Osteoblast (primary cell): ENCODE measurements around the gene ARID4B. TPM values are rescaled to one million over a fixed set of nuclear protein-coding genes. Genes with fewer than 3 reads are reported as not detected.
A peak's percentile ranks its signal among the peaks of the same experiment; 100 is the strongest.

ENCODE experiments used
- DNase-seq: peaks from one replicate; pipeline ENCODE4 v3.0.0; 2011; ENCODE audit warnings: low spot score, mixed read lengths; ENCODE audit not compliant: insufficient read length; ENCODE audit errors: missing footprints
- H2AFZ ChIP-seq: 2 replicates; pipeline ENCODE4 v1.6.0; 2011; ENCODE audit warnings: mild to moderate bottlenecking, low read length
- H3K27ac ChIP-seq: 2 replicates; pipeline ENCODE4 v1.5.1; 2011; ENCODE audit warnings: mild to moderate bottlenecking, low read depth, low read length, moderate library complexity
- H3K27me3 ChIP-seq: 2 replicates; pipeline ENCODE4 v1.6.0; 2012; ENCODE audit warnings: mild to moderate bottlenecking, control low read depth, inconsistent platforms, low read length, moderate library complexity; ENCODE audit not compliant: insufficient read depth
- H3K36me3 ChIP-seq: 2 replicates; pipeline ENCODE4 v1.5.1; 2011; ENCODE audit warnings: mild to moderate bottlenecking, low read length, control low read depth, moderate library complexity; ENCODE audit not compliant: insufficient read depth
- H3K4me1 ChIP-seq: 2 replicates; pipeline ENCODE4 v1.5.1; 2011; ENCODE audit warnings: mild to moderate bottlenecking, low read length, control low read depth, moderate library complexity; ENCODE audit not compliant: insufficient read depth
- H3K4me2 ChIP-seq: 2 replicates; pipeline ENCODE4 v1.6.0; 2011; ENCODE audit warnings: mild to moderate bottlenecking, low read length; ENCODE audit not compliant: insufficient read depth
- H3K4me3 ChIP-seq: fragments of 200-600 bp; sonication (generic); 3 replicates; pipeline ENCODE4 v1.5.1; 2012; ENCODE audit warnings: mild to moderate bottlenecking, low read length, inconsistent platforms; ENCODE audit not compliant: insufficient read depth
- H3K79me2 ChIP-seq: 2 replicates; pipeline ENCODE4 v1.6.0; 2012; ENCODE audit warnings: mild to moderate bottlenecking, low read length, control low read depth, inconsistent platforms; ENCODE audit not compliant: insufficient read depth
- H3K9me3 ChIP-seq: 2 replicates; pipeline ENCODE4 v1.5.1; 2011; ENCODE audit warnings: low read depth, low read length, control low read depth
- H4K20me1 ChIP-seq: 2 replicates; pipeline ENCODE4 v1.6.0; 2012; ENCODE audit warnings: mild to moderate bottlenecking, low read length, control low read depth; ENCODE audit not compliant: insufficient read depth
- total RNA-seq: library from RNA; depleted of rRNA; stranded (reverse); fragments of >200 nt; gene quantifications from 2 replicates; pipeline ENCODE4 v1.2.3, GENCODE V29; 2012
- TF ChIP-seq, protein P1 (sequence below): IDR thresholded peaks from 2 replicates; pipeline ENCODE4 v1.5.1; 2011; ENCODE audit warnings: mild to moderate bottlenecking, low read depth, low read length, moderate library complexity; ENCODE audit errors: extremely low read depth

Gene ARID4B
- total RNA-seq, 1 donor: 33.7 TPM

- H3K9me3 ChIP-seq: no peaks in the 10 kb centered on the region
- peaks cover 6% of the 10 kb centered on the region for H4K20me1 ChIP-seq
- H3K27me3 ChIP-seq: no peaks in the 10 kb centered on the region
- H2AFZ ChIP-seq: no peak overlapping the region
- no peak overlapping the region for H3K27ac ChIP-seq
- no peak overlapping the region for H3K4me3 ChIP-seq
- H3K36me3 ChIP-seq: peaks cover 15% of the 10 kb centered on the region
- H3K79me2 ChIP-seq: peaks cover 8% of the 10 kb centered on the region
- no peak overlapping the region for H3K4me2 ChIP-seq
- DNase-seq: no peak
- TF ChIP-seq, protein P1, sequence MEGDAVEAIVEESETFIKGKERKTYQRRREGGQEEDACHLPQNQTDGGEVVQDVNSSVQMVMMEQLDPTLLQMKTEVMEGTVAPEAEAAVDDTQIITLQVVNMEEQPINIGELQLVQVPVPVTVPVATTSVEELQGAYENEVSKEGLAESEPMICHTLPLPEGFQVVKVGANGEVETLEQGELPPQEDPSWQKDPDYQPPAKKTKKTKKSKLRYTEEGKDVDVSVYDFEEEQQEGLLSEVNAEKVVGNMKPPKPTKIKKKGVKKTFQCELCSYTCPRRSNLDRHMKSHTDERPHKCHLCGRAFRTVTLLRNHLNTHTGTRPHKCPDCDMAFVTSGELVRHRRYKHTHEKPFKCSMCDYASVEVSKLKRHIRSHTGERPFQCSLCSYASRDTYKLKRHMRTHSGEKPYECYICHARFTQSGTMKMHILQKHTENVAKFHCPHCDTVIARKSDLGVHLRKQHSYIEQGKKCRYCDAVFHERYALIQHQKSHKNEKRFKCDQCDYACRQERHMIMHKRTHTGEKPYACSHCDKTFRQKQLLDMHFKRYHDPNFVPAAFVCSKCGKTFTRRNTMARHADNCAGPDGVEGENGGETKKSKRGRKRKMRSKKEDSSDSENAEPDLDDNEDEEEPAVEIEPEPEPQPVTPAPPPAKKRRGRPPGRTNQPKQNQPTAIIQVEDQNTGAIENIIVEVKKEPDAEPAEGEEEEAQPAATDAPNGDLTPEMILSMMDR: no peak
- H3K4me1 ChIP-seq: peaks cover 8% of the 10 kb centered on the region
Measured at GRCh38 chr1:235244974-235245592, 82.9 kb downstream of the ARID4B start.

DNA sequence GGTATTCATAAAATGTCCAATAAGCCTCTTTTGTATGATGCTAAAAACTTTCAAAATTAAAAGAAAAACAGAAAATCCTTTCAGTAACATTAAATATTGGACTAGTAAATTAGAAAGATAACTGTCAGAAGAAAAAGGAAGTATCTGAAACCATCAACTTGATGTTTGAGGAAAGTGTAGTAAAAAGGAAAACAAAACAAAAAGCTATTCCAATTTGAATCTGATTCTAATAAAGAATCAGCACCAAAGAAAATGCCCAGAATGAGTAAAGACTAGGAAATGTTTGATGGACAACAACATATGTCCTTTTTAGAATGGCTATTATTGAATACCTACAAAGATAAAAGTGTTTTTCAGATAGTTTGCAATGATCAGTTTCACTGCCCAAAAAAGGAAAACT is 87.0 kb downstream of the ARID4B start:
- peaks cover 31% of the 10 kb centered on the region for H3K36me3 ChIP-seq
- H3K4me2 ChIP-seq: no peak overlapping the region
- H3K9me3 ChIP-seq: no peaks in the 10 kb centered on the region
- no peak overlapping the region for H2AFZ ChIP-seq
- peaks cover 4% of the 10 kb centered on the region for H4K20me1 ChIP-seq
- no peaks in the 10 kb centered on the region for H3K27me3 ChIP-seq
- H3K4me1 ChIP-seq: peaks cover under 1% of the 10 kb centered on the region
- TF ChIP-seq, protein P1: no peak
- no peak overlapping the region for H3K4me3 ChIP-seq
- no peak for DNase-seq
- H3K79me2 ChIP-seq: peaks cover 7% of the 10 kb centered on the region
- no peak overlapping the region for H3K27ac ChIP-seq

GRCh38 chr1:235239851-235240250 is 88.1 kb downstream of the ARID4B start:
- Histone ChIP-seq H3K4me3 (no peak overlapping the region), H2AFZ (no peak overlapping the region), H3K27me3 (no peaks in the 10 kb centered on the region), H3K9me3 (no peaks in the 10 kb centered on the region), H3K36me3 (peaks cover 25% of the 10 kb centered on the region), H4K20me1 (no peaks in the 10 kb centered on the region), H3K79me2 (peaks cover 4% of the 10 kb centered on the region), H3K4me1 (no peaks in the 10 kb centered on the region), H3K4me2 (no peak overlapping the region), H3K27ac (peak overlapping the region; percentile 5)
- TF ChIP-seq, protein P1: no peak
- DNase-seq: no peak

GRCh38 chr1:235238558-235238957 is 89.4 kb downstream of the ARID4B start:
- H3K27ac ChIP-seq: no peak overlapping the region
- H3K27me3 ChIP-seq: no peaks in the 10 kb centered on the region
- no peak for DNase-seq
- H3K9me3 ChIP-seq: no peaks in the 10 kb centered on the region
- H3K4me1 ChIP-seq: no peaks in the 10 kb centered on the region
- H3K79me2 ChIP-seq: peaks cover 2% of the 10 kb centered on the region
- TF ChIP-seq, protein P1: no peak
- H3K4me2 ChIP-seq: no peak overlapping the region
- no peak overlapping the region for H3K4me3 ChIP-seq
- peaks cover 17% of the 10 kb centered on the region for H3K36me3 ChIP-seq
- no peaks in the 10 kb centered on the region for H4K20me1 ChIP-seq
- no peak overlapping the region for H2AFZ ChIP-seq
